Epithelial cell of esophagus (primary cell): ENCODE data around the gene ZXDB.

Source experiments
- DNase-seq: peaks from one replicate; pipeline ENCODE4 v3.0.0; 2010; ENCODE audit warnings: low read depth
- H3K4me3 ChIP-seq: 2 replicates; pipeline ENCODE4 v1.5.1; 2011; ENCODE audit warnings: mild to moderate bottlenecking, low read length, control low read depth
- TF ChIP-seq, protein P1 (sequence below): IDR thresholded peaks from 2 replicates; pipeline ENCODE4 v1.5.1; 2011; ENCODE audit warnings: low read depth, mild to moderate bottlenecking, low read length, control low read depth, inconsistent platforms; ENCODE audit not compliant: insufficient read depth; ENCODE audit errors: missing control alignments

ZXDB gene

DNA sequence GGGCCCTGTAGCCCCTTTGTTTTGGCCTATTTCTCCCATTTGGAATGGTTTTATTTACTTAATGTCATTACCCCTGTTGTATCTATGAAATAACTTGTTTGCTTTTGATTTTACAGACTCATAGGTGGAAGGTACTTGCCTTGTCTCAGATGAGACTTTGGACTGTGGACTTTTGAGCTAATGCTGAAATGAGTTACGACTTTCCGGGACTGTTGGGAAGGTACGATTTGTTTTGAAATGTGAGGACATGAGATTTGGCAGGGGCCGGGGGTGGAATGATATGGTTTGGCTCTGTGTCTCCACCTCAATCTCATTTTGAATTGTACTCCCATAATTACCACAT, 48.8 kb downstream of the ZXDB start:
- DNase-seq, result no peak
- H3K4me3 ChIP-seq, result no peak overlapping the region
- TF ChIP-seq, protein P1, sequence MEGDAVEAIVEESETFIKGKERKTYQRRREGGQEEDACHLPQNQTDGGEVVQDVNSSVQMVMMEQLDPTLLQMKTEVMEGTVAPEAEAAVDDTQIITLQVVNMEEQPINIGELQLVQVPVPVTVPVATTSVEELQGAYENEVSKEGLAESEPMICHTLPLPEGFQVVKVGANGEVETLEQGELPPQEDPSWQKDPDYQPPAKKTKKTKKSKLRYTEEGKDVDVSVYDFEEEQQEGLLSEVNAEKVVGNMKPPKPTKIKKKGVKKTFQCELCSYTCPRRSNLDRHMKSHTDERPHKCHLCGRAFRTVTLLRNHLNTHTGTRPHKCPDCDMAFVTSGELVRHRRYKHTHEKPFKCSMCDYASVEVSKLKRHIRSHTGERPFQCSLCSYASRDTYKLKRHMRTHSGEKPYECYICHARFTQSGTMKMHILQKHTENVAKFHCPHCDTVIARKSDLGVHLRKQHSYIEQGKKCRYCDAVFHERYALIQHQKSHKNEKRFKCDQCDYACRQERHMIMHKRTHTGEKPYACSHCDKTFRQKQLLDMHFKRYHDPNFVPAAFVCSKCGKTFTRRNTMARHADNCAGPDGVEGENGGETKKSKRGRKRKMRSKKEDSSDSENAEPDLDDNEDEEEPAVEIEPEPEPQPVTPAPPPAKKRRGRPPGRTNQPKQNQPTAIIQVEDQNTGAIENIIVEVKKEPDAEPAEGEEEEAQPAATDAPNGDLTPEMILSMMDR, result no peak

- H3K4me3 ChIP-seq, result no peak overlapping the region
- TF ChIP-seq, protein P1, result no peak
- peak; percentile 69 for DNase-seq
Observed at GRCh38 chrX:57641338-57641737, 49.5 kb downstream of the ZXDB start.

GRCh38 chrX:57643698-57644097, 51.9 kb downstream of the ZXDB start:
- TF ChIP-seq, protein P1, result no peak
- peak; percentile 64 for DNase-seq

DNA sequence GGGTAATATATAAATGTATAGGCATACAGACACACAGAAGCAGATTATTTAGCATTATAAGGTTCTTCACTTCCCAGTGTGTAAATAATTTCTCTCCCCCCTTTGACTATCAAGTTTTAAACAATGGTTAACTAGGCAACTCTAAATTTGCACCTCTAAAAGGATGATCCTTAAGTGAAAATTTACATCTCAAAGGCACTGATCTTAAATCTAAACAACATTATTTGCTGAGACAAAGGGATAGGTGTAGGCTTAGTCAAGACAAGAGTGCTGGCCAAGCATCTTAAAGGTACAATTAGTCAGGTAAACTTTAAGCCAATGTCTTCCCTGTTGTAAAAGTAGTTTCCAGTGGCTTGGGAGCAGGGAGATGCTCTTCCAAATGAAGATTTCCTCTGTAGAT, 55.2 kb downstream of the ZXDB start:
- TF ChIP-seq, protein P1, result no peak
- no peak overlapping the region for H3K4me3 ChIP-seq

More at GRCh38 chrX:57643698-57644097, 51.9 kb downstream of the ZXDB start:
- H3K4me3 ChIP-seq, result no peak overlapping the region

More for the DNA sequence above, 55.2 kb downstream of the ZXDB start:
- no peak for DNase-seq
